Colonic mucosa (tissue), 4 donors: ENCODE data around the gene DUSP9. TPM values are rescaled to one million over a fixed set of nuclear protein-coding genes. Genes with fewer than 3 reads are reported as not detected.
"Not testable (repeated sequence)": the region's sequence is repeated elsewhere in the genome, so short reads cannot be mapped to it uniquely, and the experiment has no call there.

ENCODE experiments used
- DNase-seq: peaks from one replicate; pipeline ENCODE4 v3.0.0-alpha.2; 2020
- H3K27ac ChIP-seq: fragments of 200-600 bp; one replicate; pipeline ENCODE4 v1.8.0; 2021
- H3K27me3 ChIP-seq: fragments of 200-600 bp; one replicate; pipeline ENCODE4 v1.8.0; 2021
- H3K36me3 ChIP-seq: fragments of 200-600 bp; one replicate; pipeline ENCODE4 v1.8.0; 2021
- H3K4me1 ChIP-seq: fragments of 200-600 bp; one replicate; pipeline ENCODE4 v1.8.0; 2021; ENCODE audit warnings: mild to moderate bottlenecking
- H3K4me3 ChIP-seq: fragments of 200-600 bp; one replicate; pipeline ENCODE4 v1.8.0; 2021
- H3K9ac ChIP-seq, 2 donors: one replicate each; pipeline ENCODE4 v1.7.0; 2013; ENCODE audit warnings: control low read depth in 2 of 2, low read depth in 2 of 2, low read length in 2 of 2
- H3K9me3 ChIP-seq: fragments of 200-600 bp; one replicate; pipeline ENCODE4 v1.8.0; 2021
- intact Hi-C: fragments of 100-400 bp; cut with DNase I; formaldehyde crosslinking; loops from one replicate; pipeline ENCODE4 v1.14.1; 2022
- total RNA-seq, 2 donors: library from RNA; stranded (reverse); fragmentation: NEBNext Ultra II Directional in 1 of 2; extraction: Animal tissue kit (Norgen Biotek cat#: 25700) in 1 of 2; gene quantifications; one replicate each; pipeline ENCODE4 v1.2.1, GENCODE V29; 2021
- TF ChIP-seq, protein P1 (sequence below): fragments of 200-600 bp; IDR thresholded peaks from one replicate; pipeline ENCODE4 v1.8.0; 2022; ENCODE audit warnings: antibody characterized with exemption, mild to moderate bottlenecking
- donor health status: healthy.
- donor health status: DM: no; HTN: no; CAD: no.
- donor health status: DM: no; HTN: no; CAD: no.

DUSP9 gene
- total RNA-seq, 2 donors from 2014 or later: 0.49 TPM; not detected in 1

DNA sequence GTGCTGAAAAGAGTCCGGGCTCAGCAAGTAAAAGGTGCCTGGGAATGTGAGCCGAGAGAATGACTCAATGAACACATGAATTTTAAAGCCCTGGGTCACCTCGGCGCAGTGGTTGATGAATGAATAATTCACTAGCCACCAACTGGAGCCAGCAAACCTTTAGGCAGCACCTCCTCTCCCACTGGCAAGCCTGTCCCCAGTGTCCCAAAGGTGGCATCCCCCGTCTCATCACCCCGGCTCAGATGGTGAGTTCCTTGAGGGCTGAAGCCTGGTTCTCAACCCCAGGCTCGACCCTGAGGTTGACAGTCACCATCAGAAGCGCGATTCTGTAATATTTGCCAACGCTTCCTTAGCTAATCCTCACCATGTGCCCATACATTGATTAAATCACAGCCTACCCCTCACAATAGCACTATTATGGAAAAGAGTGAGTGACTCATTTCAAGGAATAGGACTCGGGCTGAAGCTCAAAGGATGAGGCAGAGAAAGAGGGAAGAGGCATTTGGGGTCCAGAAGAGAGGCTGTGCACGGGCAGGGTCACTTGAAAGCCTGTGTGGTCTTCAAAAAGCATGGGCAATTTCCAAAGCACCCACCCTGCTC is 45.4 kb upstream of the DUSP9 start:
- DNase-seq: no peak
- TF ChIP-seq, protein P1, sequence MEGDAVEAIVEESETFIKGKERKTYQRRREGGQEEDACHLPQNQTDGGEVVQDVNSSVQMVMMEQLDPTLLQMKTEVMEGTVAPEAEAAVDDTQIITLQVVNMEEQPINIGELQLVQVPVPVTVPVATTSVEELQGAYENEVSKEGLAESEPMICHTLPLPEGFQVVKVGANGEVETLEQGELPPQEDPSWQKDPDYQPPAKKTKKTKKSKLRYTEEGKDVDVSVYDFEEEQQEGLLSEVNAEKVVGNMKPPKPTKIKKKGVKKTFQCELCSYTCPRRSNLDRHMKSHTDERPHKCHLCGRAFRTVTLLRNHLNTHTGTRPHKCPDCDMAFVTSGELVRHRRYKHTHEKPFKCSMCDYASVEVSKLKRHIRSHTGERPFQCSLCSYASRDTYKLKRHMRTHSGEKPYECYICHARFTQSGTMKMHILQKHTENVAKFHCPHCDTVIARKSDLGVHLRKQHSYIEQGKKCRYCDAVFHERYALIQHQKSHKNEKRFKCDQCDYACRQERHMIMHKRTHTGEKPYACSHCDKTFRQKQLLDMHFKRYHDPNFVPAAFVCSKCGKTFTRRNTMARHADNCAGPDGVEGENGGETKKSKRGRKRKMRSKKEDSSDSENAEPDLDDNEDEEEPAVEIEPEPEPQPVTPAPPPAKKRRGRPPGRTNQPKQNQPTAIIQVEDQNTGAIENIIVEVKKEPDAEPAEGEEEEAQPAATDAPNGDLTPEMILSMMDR: no peak
- Histone ChIP-seq H3K27ac (no peak overlapping the region), H3K4me1 (no peaks in the 10 kb centered on the region), H3K36me3 (no peaks in the 10 kb centered on the region), H3K4me3 (no peak overlapping the region), H3K27me3 (no peaks in the 10 kb centered on the region), H3K9ac (no peak overlapping the region), H3K9me3 (no peaks in the 10 kb centered on the region)
- intact Hi-C loops: no loop called here

DNA sequence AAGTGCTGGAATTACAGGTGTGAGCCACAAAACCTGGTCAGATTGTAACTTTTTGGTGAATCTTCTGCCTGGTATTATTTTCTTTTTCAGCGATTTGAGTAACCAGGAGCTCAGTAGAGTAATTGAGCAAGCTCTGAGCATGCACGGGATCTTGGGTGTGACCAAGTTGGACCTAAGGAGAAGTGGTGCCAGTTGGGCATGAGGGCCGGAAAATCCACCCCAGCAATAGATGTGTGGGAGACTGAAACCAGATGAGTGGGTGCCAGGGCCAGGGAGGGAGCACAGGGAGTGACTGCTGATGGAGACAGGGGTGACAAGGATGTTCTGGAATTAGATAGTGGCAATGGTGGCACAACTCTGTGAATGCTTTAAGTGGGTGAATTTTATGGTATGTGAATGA is 44.4 kb upstream of the DUSP9 start:
- no peaks in the 10 kb centered on the region for H3K27me3 ChIP-seq
- intact Hi-C loops: no loop called here
- TF ChIP-seq, protein P1: no peak

DNA sequence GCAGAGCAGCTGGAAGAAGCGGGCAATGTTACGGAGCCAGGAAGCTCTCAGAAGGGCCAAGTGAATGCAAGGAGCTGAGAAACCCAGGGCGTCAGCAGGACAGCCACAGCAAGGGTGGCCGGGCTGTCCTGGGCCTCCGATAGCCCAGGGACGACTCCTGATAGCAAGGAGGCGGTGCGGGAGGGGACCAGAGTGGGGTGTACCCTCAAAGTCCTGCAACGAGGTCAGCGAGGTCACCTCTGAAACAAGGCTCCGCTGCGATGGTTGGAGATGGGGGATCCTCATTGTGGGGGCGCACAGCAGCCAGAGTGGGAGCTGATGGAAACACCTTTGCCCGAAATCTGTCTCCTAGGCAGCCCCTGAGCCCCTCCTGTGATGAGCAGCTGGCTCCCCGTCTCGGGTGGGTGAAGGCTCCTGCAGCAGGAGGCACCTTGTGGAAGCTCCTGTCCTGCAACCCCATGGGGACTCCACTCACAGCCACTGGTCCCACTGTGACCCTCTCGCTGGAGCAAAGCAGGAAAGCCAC is 43.8 kb upstream of the DUSP9 start:
- TF ChIP-seq, protein P1: no peak
- intact Hi-C loops: no loop called here

More for the DNA sequence above, 44.4 kb upstream of the DUSP9 start:
- DNase-seq: no peak
- Histone ChIP-seq H3K9ac (no peak overlapping the region), H3K4me3 (no peak overlapping the region), H3K36me3 (no peaks in the 10 kb centered on the region), H3K27ac (no peak overlapping the region), H3K4me1 (no peaks in the 10 kb centered on the region), H3K9me3 (no peaks in the 10 kb centered on the region)

DNA sequence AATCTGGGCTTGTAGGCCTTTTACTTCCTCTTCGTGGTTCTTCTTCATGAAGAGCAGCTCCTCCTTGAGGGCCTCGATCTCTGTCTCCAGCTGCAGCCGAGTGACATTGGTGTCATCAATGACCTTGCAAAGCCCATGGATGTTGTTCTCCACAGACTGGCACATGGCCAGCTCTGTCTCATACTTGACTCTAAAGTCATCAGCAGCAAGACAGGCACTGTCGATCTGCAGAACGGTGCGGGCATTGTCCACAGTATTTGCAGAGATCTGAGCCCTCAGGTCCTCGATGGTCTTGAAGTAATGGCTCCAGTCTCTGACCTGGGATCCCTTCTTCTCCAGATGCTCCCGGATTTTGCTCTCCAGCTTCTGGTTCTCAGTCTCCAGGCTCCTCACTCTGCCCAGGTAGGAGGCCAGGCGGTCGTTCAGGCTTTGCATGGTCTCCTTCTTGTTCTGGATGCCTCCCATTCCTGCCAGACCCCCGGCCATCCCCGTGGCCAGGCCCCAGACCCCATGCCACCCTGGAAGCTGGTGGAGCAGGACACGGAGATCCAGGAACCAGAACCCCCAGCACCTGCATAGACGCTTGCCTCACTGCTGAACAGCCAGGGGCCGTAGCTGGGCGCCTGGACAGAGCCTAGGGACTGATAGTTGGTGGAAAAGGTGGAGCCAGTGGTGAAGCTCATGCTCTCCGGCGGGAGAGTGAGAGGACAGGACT is 42.2 kb upstream of the DUSP9 start:
- H3K4me3 ChIP-seq, DNase-seq, H3K27ac ChIP-seq, H3K9me3 ChIP-seq, H3K9ac ChIP-seq, H3K27me3 ChIP-seq, H3K36me3 ChIP-seq, intact Hi-C loops, H3K4me1 ChIP-seq: not testable (repeated sequence)

More for the DNA sequence above, 43.8 kb upstream of the DUSP9 start:
- Histone ChIP-seq H3K9me3 (no peaks in the 10 kb centered on the region), H3K4me3 (no peak overlapping the region), H3K36me3 (no peaks in the 10 kb centered on the region), H3K9ac (no peak overlapping the region), H3K4me1 (no peaks in the 10 kb centered on the region), H3K27me3 (no peaks in the 10 kb centered on the region), H3K27ac (no peak overlapping the region)
- DNase-seq: no peak

DNA sequence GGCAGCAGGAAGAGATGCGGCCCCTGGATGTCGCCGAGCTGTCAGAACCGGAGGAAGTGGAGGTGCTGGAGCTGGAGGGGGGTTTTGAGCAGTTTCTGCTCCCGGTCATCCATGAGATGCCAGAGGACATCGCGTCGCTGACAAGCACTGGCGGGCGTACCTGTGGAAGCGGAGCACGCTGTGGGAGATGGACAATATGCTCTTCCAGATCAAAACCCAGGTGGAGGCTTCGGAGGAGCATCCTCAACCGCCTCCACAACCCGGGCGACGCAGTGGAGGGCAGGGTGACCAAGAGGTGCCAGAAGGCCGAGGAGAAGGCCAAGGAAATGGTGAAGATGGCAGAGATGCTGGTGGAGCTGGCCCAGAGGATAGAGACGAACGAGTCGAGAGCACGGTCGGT is 40.5 kb upstream of the DUSP9 start:
- TF ChIP-seq, protein P1: no peak
- H3K9me3 ChIP-seq: no peaks in the 10 kb centered on the region
- H3K27me3 ChIP-seq: no peaks in the 10 kb centered on the region
- H3K4me1 ChIP-seq: no peaks in the 10 kb centered on the region
- DNase-seq: no peak
- H3K9ac ChIP-seq: no peak overlapping the region
- no peak overlapping the region for H3K27ac ChIP-seq
- no peak overlapping the region for H3K4me3 ChIP-seq
- H3K36me3 ChIP-seq: no peaks in the 10 kb centered on the region
- intact Hi-C loops: no loop called here

DNA sequence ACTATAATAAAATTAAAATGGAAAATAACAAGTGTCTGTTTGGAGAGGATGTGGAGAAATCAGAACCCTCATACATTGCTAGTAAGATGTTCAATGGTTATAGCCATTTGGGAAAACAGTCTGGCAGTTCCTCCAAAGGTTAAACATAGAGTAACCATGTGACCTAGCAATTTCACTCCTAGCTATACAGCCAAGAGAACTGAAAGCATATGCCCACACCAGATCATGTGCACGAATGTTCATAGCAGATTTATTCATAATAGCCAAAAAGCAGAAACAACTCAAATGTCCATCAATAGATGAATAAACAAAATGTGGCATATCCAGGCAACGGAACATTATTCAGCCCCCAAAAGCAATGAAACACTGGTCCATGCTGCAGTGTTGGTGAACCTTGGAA is 38.6 kb upstream of the DUSP9 start:
- H3K36me3 ChIP-seq: no peaks in the 10 kb centered on the region
- no peak overlapping the region for H3K9ac ChIP-seq
- intact Hi-C loops: no loop called here
- TF ChIP-seq, protein P1: no peak
- no peak for DNase-seq
- H3K27ac ChIP-seq: no peak overlapping the region
- H3K9me3 ChIP-seq: no peaks in the 10 kb centered on the region
- H3K4me3 ChIP-seq: no peak overlapping the region
- no peaks in the 10 kb centered on the region for H3K27me3 ChIP-seq
- no peaks in the 10 kb centered on the region for H3K4me1 ChIP-seq
